Heart left ventricle (tissue), 16 donors: Measurements from ENCODE around the gene MDH1. TPM values are rescaled to one million over a fixed set of nuclear protein-coding genes. Genes with fewer than 3 reads are reported as not detected.
"Not testable (repeated sequence)": the region's sequence is repeated elsewhere in the genome, so short reads cannot be mapped to it uniquely, and the experiment has no call there.

Experiments
- ATAC-seq, 4 donors: fragments of 200-7000 bp; cut with Tn5 transposase; one replicate each; pipeline ENCODE4 v1.9.1; 2020 to 2022; ENCODE audit warnings: moderate library complexity in 4 of 4, mild to moderate bottlenecking in 3 of 4, moderate number of reproducible peaks in 1 of 4
- DNase-seq, 5 donors: peaks; one replicate each; pipeline ENCODE4 v3.0.0-alpha.2; 2020
- H3K27ac ChIP-seq, 12 donors: fragments of 200-600 bp; sonication (generic) in 4 of 12; one replicate each; pipeline versions ENCODE4 v1.5.0 to v1.8.0; 2016 to 2022; ENCODE audit warnings: mild to moderate bottlenecking in 2 of 12
- H3K27me3 ChIP-seq, 9 donors: fragments of 200-600 bp; sonication (generic) in 2 of 9; one replicate each; pipeline versions ENCODE4 v1.5.1 to v1.8.0; 2016 to 2022; ENCODE audit warnings: mild to moderate bottlenecking in 3 of 9
- H3K36me3 ChIP-seq, 9 donors: fragments of 200-600 bp; sonication (generic) in 2 of 9; one replicate each; pipeline versions ENCODE4 v1.5.0 to v1.8.0; 2018 to 2022; ENCODE audit warnings: mild to moderate bottlenecking in 2 of 9
- H3K4me1 ChIP-seq, 12 donors: fragments of 200-600 bp; sonication (generic) in 4 of 12; one replicate each; pipeline versions ENCODE4 v1.5.0 to v1.8.0; 2016 to 2022; ENCODE audit warnings: mild to moderate bottlenecking in 3 of 12
- H3K4me3 ChIP-seq, 12 donors: fragments of 200-600 bp; sonication (generic) in 4 of 12; one replicate each; pipeline versions ENCODE4 v1.5.0 to v1.8.0; 2017 to 2022; ENCODE audit warnings: mild to moderate bottlenecking in 9 of 12, moderate library complexity in 4 of 12
- H3K9me3 ChIP-seq, 12 donors: fragments of 200-600 bp; sonication (generic) in 4 of 12; one replicate each; pipeline versions ENCODE4 v1.5.0 to v1.8.0; 2016 to 2022; ENCODE audit warnings: mild to moderate bottlenecking in 1 of 12
- POLR2A ChIP-seq, 2 donors: fragments of 450-650 bp; IDR thresholded peaks; one replicate each; pipeline ENCODE4 v1.6.1; 2017; ENCODE audit warnings: antibody characterized with exemption in 2 of 2, mild to moderate bottlenecking in 2 of 2, moderate library complexity in 2 of 2
- WGBS, 4 donors: extraction: QIAGEN DNeasy Blood & Tissue Kit in 2 of 4; methylation state at CpG; one replicate each; pipeline versions ENCODE4 v1.1.5 to v1.1.7; 2013 to 2018; 5-methylcytosine and 5-hydroxymethylcytosine counted together
- intact Hi-C, 10 donors: fragments of 100-400 bp; cut with DNase I; formaldehyde crosslinking; loops; one replicate each; pipeline versions ENCODE4 v1.11.1 to v1.14.2; 2022
- polyA plus RNA-seq, 2 donors: library from polyadenylated mRNA; stranded (reverse); fragments of 200-250 nt; gene quantifications; one replicate each; pipeline ENCODE4 v1.2.3, GENCODE V29; 2013
- total RNA-seq, 9 donors: library from RNA; depleted of rRNA in 2 of 9; stranded (reverse); fragments of >200 nt in 2 of 9; fragmentation: NEBNext Ultra II Directional in 3 of 9; extraction: Animal tissue kit (Norgen Biotek cat#: 25700) in 3 of 9; gene quantifications; one replicate each; pipeline versions ENCODE4 v1.1.0 to v1.2.4, GENCODE V29; 2016 to 2023
- TF ChIP-seq, protein P1 (sequence below), 12 donors: fragments of 200-600 bp; sonication (generic) in 4 of 12; IDR thresholded peaks; one replicate each; pipeline versions ENCODE4 v1.5.0 to v1.8.0; 2018 to 2022; ENCODE audit warnings: antibody characterized with exemption in 12 of 12, mild to moderate bottlenecking in 5 of 12
- donor health status: ischemic (EF 13 %, LVEDD 7.1; RV severe dilation, severe dysfunction).
- donor health status: healthy with polysubstance abuse.
- donor health status: DM: no; HTN: yes; CAD: no.
- donor health status: DM: no; HTN: no; CAD: no.
- donor health status: ischemic (EF 25% LVEDD 6.9; RV normal size, moderate dysfunction).
- donor health status: ischemic (EF 25% LVEDD 5.7; RV mildly dilated, moderate dysfunction).
- donor health status: healthy.
- donor health status: DM: yes; HTN: yes; CAD: no.
- donor health status: ischemic (EF 35%, LVEDD 5.7; RV mildly dilated, moderate dysfunction).
- donor health status: nonischemic (EF 11% LVEDD 7.7; RV severe dilation, severe dysfunction).
- donor health status: DM: yes; HTN: yes; CAD: no.
- donor health status: PGD.
- donor health status: ischemic (EF 29% LVEDD 5.4; RV normal size, mild dysfunction).
- donor health status: nonischemic (EF 23%, LVEDD 6.1; RV moderate dilation, normal function).

Gene MDH1
- total and polyA plus RNA-seq, 11 donors, result 862 to 2,242 (median 1,395) TPM

DNA sequence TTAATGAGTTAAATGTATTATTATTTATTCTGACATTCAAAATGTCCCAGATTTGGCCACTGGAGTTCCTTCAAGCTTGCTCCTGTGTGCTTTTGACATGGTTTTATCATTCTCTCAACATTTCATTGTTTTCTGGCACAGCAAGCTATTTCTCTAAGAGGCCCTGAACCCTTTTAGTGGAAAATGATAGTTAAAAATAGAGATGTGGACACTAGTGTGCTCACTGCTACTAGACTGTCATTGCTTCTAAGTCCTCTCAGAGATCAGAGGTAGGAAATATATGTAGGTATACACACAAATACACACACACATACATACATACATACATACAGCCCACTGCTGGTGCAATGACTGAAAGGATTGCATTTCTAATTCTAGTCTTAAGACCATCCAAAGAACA lies 26.0 kb upstream of the MDH1 start:
- H3K4me3 ChIP-seq, result no peak overlapping the region
- peak overlapping the region in 4 of 12 donors; percentile 8 to 38 (median 22) for H3K27ac ChIP-seq
- peak; percentile 47 to 70 (median 59) for ATAC-seq
- H3K4me1 ChIP-seq, result peaks cover 0 to 20% (median 0%) of the 10 kb centered on the region in 12 donors
- TF ChIP-seq, protein P1, sequence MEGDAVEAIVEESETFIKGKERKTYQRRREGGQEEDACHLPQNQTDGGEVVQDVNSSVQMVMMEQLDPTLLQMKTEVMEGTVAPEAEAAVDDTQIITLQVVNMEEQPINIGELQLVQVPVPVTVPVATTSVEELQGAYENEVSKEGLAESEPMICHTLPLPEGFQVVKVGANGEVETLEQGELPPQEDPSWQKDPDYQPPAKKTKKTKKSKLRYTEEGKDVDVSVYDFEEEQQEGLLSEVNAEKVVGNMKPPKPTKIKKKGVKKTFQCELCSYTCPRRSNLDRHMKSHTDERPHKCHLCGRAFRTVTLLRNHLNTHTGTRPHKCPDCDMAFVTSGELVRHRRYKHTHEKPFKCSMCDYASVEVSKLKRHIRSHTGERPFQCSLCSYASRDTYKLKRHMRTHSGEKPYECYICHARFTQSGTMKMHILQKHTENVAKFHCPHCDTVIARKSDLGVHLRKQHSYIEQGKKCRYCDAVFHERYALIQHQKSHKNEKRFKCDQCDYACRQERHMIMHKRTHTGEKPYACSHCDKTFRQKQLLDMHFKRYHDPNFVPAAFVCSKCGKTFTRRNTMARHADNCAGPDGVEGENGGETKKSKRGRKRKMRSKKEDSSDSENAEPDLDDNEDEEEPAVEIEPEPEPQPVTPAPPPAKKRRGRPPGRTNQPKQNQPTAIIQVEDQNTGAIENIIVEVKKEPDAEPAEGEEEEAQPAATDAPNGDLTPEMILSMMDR (IDR thresholded peaks at IDR 0.05), result no peak
- no peak for TF ChIP-seq POLR2A (IDR thresholded peaks at IDR 0.05)
- intact Hi-C loops, result no loop called here
- DNase-seq, result no peak
- H3K9me3 ChIP-seq, result peaks cover 0 to 60% (median 5%) of the 10 kb centered on the region in 12 donors
- no peaks in the 10 kb centered on the region for H3K27me3 ChIP-seq
- peaks cover 0 to 10% (median 0%) of the 10 kb centered on the region in 9 donors for H3K36me3 ChIP-seq

GRCh38 chr2:63569740-63570139 lies 19.0 kb upstream of the MDH1 start:
- Histone ChIP-seq H3K4me3 (no peak overlapping the region), H3K4me1 (peaks cover 0 to 8% (median 2%) of the 10 kb centered on the region in 12 donors), H3K27ac (no peak overlapping the region), H3K9me3 (peaks cover 0 to 37% (median 3%) of the 10 kb centered on the region in 12 donors), H3K36me3 (no peaks in the 10 kb centered on the region), H3K27me3 (no peaks in the 10 kb centered on the region)
- TF ChIP-seq, protein P1 (IDR thresholded peaks at IDR 0.05), result no peak
- TF ChIP-seq POLR2A (IDR thresholded peaks at IDR 0.05), result no peak
- ATAC-seq, result no peak
- no peak for DNase-seq
- intact Hi-C loops, result no loop called here

GRCh38 chr2:63571291-63571690 lies 17.5 kb upstream of the MDH1 start:
- H3K4me3 ChIP-seq, result no peak overlapping the region
- TF ChIP-seq, protein P1 (IDR thresholded peaks at IDR 0.05), result no peak
- TF ChIP-seq POLR2A (IDR thresholded peaks at IDR 0.05), result no peak
- no peak for ATAC-seq
- no peaks in the 10 kb centered on the region for H3K36me3 ChIP-seq
- H3K27ac ChIP-seq, result no peak overlapping the region
- 43 to 59% (median 53%) methylated on average over 2 of the region's 2 CpGs for WGBS, 4 donors
- H3K27me3 ChIP-seq, result no peaks in the 10 kb centered on the region
- DNase-seq, result no peak
- peaks cover 0 to 8% (median 5%) of the 10 kb centered on the region in 12 donors for H3K4me1 ChIP-seq
- H3K9me3 ChIP-seq, result peaks cover 0 to 35% (median 3%) of the 10 kb centered on the region in 12 donors
- intact Hi-C loops, result no loop called here

- peaks cover 0 to 12% (median 5%) of the 10 kb centered on the region in 12 donors for H3K4me1 ChIP-seq
- intact Hi-C loops, result no loop called here
- TF ChIP-seq POLR2A (IDR thresholded peaks at IDR 0.05), result no peak
- TF ChIP-seq, protein P1 (IDR thresholded peaks at IDR 0.05), result no peak
- no peaks in the 10 kb centered on the region for H3K36me3 ChIP-seq
- WGBS, 4 donors, result 64 to 73% (median 67%) methylated on average over 2 of the region's 2 CpGs
- H3K27me3 ChIP-seq, result no peaks in the 10 kb centered on the region
- H3K4me3 ChIP-seq, result no peak overlapping the region
- DNase-seq (no peak), ATAC-seq (no peak)
- H3K9me3 ChIP-seq, result peaks cover 0 to 28% (median 3%) of the 10 kb centered on the region in 12 donors
- H3K27ac ChIP-seq, result no peak overlapping the region
Measured at GRCh38 chr2:63572001-63572400, 16.8 kb upstream of the MDH1 start.

DNA sequence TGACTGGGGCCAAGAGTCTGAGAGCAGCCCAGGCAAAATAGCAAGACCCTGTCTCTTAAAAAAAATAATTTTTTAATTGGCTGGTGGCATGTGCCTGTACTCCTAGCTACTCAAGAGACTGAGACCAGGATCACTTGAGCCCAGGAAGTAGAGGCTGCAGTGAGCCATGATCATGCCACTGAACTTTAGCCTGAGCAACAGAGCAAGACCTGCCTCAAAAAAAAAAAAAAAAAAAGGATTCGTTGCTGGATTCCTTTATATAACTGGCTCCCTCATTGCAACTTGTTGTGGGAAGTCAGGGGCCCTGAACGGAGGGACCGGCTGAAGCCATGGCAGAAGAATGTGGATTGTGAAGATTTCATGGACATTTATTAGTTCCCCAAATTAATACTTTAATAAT lies 15.7 kb upstream of the MDH1 start:
- DNase-seq, H3K27me3 ChIP-seq, H3K4me3 ChIP-seq, intact Hi-C loops, ATAC-seq, H3K27ac ChIP-seq, H3K36me3 ChIP-seq: not testable (repeated sequence)
- H3K4me1 ChIP-seq, result peaks cover 0 to 16% (median 6%) of the 10 kb centered on the region in 12 donors
- H3K9me3 ChIP-seq, result peaks cover 0 to 19% (median 3%) of the 10 kb centered on the region in 12 donors
- 95 to 98% (median 96%) methylated on average over 3 of the region's 3 CpGs for WGBS, 4 donors

GRCh38 chr2:63573726-63574345 lies 14.9 kb upstream of the MDH1 start:
- ATAC-seq, H3K27me3 ChIP-seq, DNase-seq, H3K27ac ChIP-seq, H3K4me3 ChIP-seq, H3K36me3 ChIP-seq, intact Hi-C loops: not testable (repeated sequence)
- WGBS, 4 donors, result 91 to 96% (median 95%) methylated on average over 13 of the region's 13 CpGs
- H3K9me3 ChIP-seq, result peaks cover 0 to 11% (median 0%) of the 10 kb centered on the region in 12 donors
- H3K4me1 ChIP-seq, result peaks cover 0 to 16% (median 6%) of the 10 kb centered on the region in 12 donors
